Osteoblast (primary cell): ENCODE measurements around the gene GFPT1. TPM values are rescaled to one million over a fixed set of nuclear protein-coding genes. Genes with fewer than 3 reads are reported as not detected.

Experiments used
- DNase-seq: peaks from one replicate; pipeline ENCODE4 v3.0.0; 2011; ENCODE audit warnings: low spot score, mixed read lengths; ENCODE audit not compliant: insufficient read length; ENCODE audit errors: missing footprints
- H2AFZ ChIP-seq: 2 replicates; pipeline ENCODE4 v1.6.0; 2011; ENCODE audit warnings: mild to moderate bottlenecking, low read length
- H3K27ac ChIP-seq: 2 replicates; pipeline ENCODE4 v1.5.1; 2011; ENCODE audit warnings: mild to moderate bottlenecking, low read depth, low read length, moderate library complexity
- H3K27me3 ChIP-seq: 2 replicates; pipeline ENCODE4 v1.6.0; 2012; ENCODE audit warnings: mild to moderate bottlenecking, control low read depth, inconsistent platforms, low read length, moderate library complexity; ENCODE audit not compliant: insufficient read depth
- H3K36me3 ChIP-seq: 2 replicates; pipeline ENCODE4 v1.5.1; 2011; ENCODE audit warnings: mild to moderate bottlenecking, low read length, control low read depth, moderate library complexity; ENCODE audit not compliant: insufficient read depth
- H3K4me1 ChIP-seq: 2 replicates; pipeline ENCODE4 v1.5.1; 2011; ENCODE audit warnings: mild to moderate bottlenecking, low read length, control low read depth, moderate library complexity; ENCODE audit not compliant: insufficient read depth
- H3K4me2 ChIP-seq: 2 replicates; pipeline ENCODE4 v1.6.0; 2011; ENCODE audit warnings: mild to moderate bottlenecking, low read length; ENCODE audit not compliant: insufficient read depth
- H3K4me3 ChIP-seq: fragments of 200-600 bp; sonication (generic); 3 replicates; pipeline ENCODE4 v1.5.1; 2012; ENCODE audit warnings: mild to moderate bottlenecking, low read length, inconsistent platforms; ENCODE audit not compliant: insufficient read depth
- H3K79me2 ChIP-seq: 2 replicates; pipeline ENCODE4 v1.6.0; 2012; ENCODE audit warnings: mild to moderate bottlenecking, low read length, control low read depth, inconsistent platforms; ENCODE audit not compliant: insufficient read depth
- H3K9me3 ChIP-seq: 2 replicates; pipeline ENCODE4 v1.5.1; 2011; ENCODE audit warnings: low read depth, low read length, control low read depth
- H4K20me1 ChIP-seq: 2 replicates; pipeline ENCODE4 v1.6.0; 2012; ENCODE audit warnings: mild to moderate bottlenecking, low read length, control low read depth; ENCODE audit not compliant: insufficient read depth
- CTCF ChIP-seq: IDR thresholded peaks from 2 replicates; pipeline ENCODE4 v1.5.1; 2011; ENCODE audit warnings: mild to moderate bottlenecking, low read depth, low read length, moderate library complexity; ENCODE audit errors: extremely low read depth
- total RNA-seq: library from RNA; depleted of rRNA; stranded (reverse); fragments of >200 nt; gene quantifications from 2 replicates; pipeline ENCODE4 v1.2.3, GENCODE V29; 2012

Gene GFPT1
- total RNA-seq, 1 donor: 64.4 TPM

- no peak overlapping the region for H3K4me3 ChIP-seq
- no peaks in the 10 kb centered on the region for H3K79me2 ChIP-seq
- H3K27ac ChIP-seq: peak overlapping the region; percentile 97
- H2AFZ ChIP-seq: no peak overlapping the region
- no peaks in the 10 kb centered on the region for H3K27me3 ChIP-seq
- no peak overlapping the region for H3K4me2 ChIP-seq
- no peak for DNase-seq
- H3K9me3 ChIP-seq: no peaks in the 10 kb centered on the region
- H3K4me1 ChIP-seq: peaks cover 43% of the 10 kb centered on the region
- no peaks in the 10 kb centered on the region for H4K20me1 ChIP-seq
- TF ChIP-seq CTCF: no peak
- no peaks in the 10 kb centered on the region for H3K36me3 ChIP-seq
Measured at GRCh38 chr2:69297216-69297615, 89.8 kb downstream of the GFPT1 start.

- DNase-seq: peak; percentile 4
- H3K9me3 ChIP-seq: no peaks in the 10 kb centered on the region
- no peak for TF ChIP-seq CTCF
- H3K4me1 ChIP-seq: peaks cover 51% of the 10 kb centered on the region
- no peaks in the 10 kb centered on the region for H3K36me3 ChIP-seq
- H3K79me2 ChIP-seq: no peaks in the 10 kb centered on the region
- no peak overlapping the region for H3K27ac ChIP-seq
- no peaks in the 10 kb centered on the region for H3K27me3 ChIP-seq
- H3K4me3 ChIP-seq: no peak overlapping the region
- H3K4me2 ChIP-seq: no peak overlapping the region
- no peak overlapping the region for H2AFZ ChIP-seq
- no peaks in the 10 kb centered on the region for H4K20me1 ChIP-seq
Measured at GRCh38 chr2:69296421-69296820, 90.6 kb downstream of the GFPT1 start.

GRCh38 chr2:69292256-69292655, 94.8 kb downstream of the GFPT1 start:
- Histone ChIP-seq H3K27me3 (no peaks in the 10 kb centered on the region), H2AFZ (no peak overlapping the region), H3K27ac (peak overlapping the region; percentile 93), H3K36me3 (no peaks in the 10 kb centered on the region), H3K9me3 (no peaks in the 10 kb centered on the region), H3K79me2 (no peaks in the 10 kb centered on the region), H4K20me1 (no peaks in the 10 kb centered on the region), H3K4me3 (no peak overlapping the region), H3K4me2 (peak overlapping the region; percentile 15), H3K4me1 (peaks cover 32% of the 10 kb centered on the region)
- DNase-seq: no peak
- no peak for TF ChIP-seq CTCF

- H3K9me3 ChIP-seq: no peaks in the 10 kb centered on the region
- H3K36me3 ChIP-seq: no peaks in the 10 kb centered on the region
- no peaks in the 10 kb centered on the region for H3K79me2 ChIP-seq
- H3K4me1 ChIP-seq: peaks cover 30% of the 10 kb centered on the region
- no peak overlapping the region for H3K4me3 ChIP-seq
- H2AFZ ChIP-seq: no peak overlapping the region
- H3K27ac ChIP-seq: peak overlapping the region; percentile 93
- no peaks in the 10 kb centered on the region for H3K27me3 ChIP-seq
- no peak for DNase-seq
- TF ChIP-seq CTCF: no peak
- peak overlapping the region; percentile 15 for H3K4me2 ChIP-seq
- no peaks in the 10 kb centered on the region for H4K20me1 ChIP-seq
Measured at GRCh38 chr2:69291721-69292120, 95.3 kb downstream of the GFPT1 start.
